HG03342 (cell line): Measurements from ENCODE around the gene IFNLR1.

Experiments used
- ATAC-seq: cut with Tn5 transposase; IDR thresholded peaks from one replicate; pipeline ENCODE4 v1.9.1; 2021; ENCODE audit warnings: mild to moderate bottlenecking, moderate library complexity; ENCODE audit not compliant: unreplicated experiment

The IFNLR1 gene

DNA sequence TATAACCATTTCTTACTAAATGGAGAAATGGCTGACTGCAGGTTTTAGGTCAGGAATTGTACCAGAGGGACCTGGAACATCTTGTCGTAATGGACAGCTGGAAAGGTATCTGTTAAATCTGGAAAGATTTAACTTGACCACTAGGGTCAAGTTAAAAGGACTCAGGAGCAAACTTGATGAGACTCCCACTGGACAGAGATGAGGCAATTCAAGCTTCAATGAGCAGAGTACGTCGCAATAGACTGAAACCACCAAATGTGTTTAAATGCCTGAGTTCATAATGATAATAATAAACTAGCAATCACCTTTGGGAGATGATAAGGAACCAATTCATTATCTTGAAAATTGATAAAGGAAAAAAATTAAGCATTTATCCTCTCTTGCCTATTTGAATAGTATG, 8.7 kb downstream of the IFNLR1 start:
- ATAC-seq, result no peak

DNA sequence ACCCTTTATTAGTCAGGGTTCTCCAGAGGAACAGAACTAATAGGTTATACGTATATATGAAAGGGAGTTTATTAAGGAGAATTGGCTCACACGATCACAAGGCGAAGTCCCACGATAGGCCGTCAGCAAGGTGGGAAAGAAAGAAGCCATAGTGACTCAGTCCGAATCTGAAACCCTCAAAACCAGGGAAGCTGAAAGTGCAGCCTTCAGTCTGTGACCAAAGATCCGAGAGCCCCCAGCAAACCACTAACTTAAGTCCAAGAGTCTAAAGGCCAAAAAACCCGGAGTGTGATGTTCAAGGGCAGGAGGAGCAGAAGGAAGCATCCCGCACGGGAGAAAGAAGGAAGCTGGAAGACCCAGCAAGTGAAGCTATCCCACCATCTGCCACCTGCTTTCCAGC, 9.9 kb downstream of the IFNLR1 start:
- ATAC-seq, result no peak

DNA sequence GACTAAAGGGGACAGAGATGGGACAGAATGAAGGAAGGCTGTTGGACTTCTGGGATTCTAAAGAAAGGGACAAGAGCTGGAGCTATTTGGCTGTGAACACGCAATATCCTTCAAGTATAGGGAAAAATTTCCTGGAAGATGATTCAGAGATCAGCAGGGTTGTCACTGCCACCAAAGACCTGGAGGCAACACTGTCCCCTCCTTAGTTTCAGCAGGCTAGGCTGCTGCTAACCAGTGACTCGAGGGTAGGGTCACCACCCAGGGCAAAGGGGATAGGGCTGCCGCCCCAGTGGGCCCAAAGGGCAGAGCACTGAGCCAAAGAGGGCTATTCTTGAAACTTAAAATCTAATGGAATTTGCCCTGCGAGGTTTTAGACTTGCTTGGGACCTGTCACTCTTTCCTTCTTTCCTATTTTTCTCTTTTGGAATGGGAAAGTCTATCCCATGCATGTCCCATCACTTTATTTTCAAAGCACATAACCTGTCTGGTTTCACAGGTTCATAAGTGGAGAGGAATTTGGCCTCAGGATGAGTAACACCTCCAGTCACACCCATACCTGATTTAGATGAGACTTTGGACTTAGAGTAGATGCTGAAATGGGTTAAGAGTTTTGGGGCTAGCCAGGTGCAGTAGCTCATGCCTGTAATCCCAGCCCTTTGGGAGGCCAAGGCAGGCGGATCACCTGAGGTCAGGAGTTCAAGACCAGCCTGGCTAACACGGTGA, 11.9 kb downstream of the IFNLR1 start:
- no peak for ATAC-seq

DNA sequence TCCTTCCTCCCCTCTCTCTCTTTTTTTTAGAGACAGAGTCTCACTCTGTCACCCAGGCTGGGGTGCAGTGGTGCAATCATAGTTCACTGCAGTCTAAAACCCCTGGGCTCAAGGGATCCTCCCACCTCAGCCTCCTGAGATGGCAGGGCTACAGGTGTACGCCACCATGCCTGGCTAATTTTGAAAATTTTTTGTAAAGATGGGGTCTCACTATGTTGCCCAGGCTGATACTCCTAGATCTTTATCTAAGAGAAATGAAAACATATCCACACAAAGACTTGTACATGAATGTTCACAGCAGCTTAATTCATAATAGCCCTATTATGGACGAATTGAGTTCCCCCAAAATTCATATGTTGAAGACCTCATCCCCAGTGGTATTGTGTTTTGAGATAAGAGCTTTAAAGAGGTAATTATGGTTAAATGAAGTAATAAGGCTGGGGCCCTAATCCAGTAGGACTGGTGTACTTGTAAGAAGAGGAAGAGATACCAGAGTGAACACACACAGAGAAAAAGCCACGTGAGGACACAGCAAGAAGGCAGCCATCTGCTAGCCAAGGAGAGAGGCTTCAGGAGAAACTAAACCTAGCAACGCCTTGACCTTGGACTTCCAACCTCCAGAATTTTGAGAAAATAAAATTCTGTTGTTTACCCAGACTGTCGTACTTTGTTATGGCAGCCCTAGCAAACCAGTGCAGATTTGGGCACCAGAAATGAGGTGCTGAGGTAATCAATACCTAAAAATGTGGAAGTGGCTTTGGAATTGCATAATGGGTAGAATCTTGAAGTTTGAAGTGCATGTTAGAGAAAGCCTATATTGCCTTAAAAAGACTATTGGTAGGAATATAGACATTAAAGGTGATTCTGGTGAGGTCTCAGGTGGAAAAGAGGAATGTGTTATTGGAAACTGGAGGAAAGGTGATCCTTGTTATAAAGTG, 13.2 kb downstream of the IFNLR1 start:
- ATAC-seq, result no peak

DNA sequence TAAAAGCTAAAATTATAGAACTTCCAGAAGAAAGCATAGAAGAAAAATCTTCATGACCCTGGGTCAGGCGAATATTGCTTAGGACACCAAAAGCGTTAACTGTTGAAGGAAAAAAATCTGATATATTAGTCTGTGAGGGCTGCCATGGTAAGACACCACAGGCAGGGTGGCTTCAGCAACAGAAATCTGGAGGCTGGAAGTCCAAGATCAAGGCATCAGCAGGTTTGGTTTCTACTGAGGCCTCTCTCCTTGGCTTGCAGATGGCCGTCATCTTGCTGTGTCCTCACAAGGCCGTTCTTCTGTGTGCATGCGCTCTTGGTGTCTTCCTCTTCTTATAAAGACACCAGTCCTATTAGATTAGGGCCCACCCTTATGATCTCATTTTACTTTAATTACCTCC, 14.5 kb downstream of the IFNLR1 start:
- no peak for ATAC-seq

DNA sequence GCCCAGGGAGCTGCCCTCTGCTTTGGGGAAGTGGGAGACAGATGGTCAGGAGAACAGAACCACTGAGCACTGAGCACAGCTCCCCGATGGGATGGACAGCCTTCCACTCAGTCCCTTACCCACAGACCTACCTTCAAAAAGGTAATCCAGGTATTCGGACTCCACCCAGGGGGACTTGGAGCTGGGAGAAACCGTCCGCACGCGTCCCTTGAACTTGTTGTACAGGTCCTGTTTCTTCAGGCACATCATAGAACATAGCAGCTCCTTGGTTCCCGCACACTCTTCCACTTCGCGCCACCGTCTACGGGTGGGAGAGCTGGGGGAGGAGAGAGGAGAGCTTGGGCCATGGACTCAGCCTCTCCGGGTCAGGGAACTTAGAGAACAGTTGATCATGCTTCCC, 17.8 kb downstream of the IFNLR1 start:
- no peak for ATAC-seq

DNA sequence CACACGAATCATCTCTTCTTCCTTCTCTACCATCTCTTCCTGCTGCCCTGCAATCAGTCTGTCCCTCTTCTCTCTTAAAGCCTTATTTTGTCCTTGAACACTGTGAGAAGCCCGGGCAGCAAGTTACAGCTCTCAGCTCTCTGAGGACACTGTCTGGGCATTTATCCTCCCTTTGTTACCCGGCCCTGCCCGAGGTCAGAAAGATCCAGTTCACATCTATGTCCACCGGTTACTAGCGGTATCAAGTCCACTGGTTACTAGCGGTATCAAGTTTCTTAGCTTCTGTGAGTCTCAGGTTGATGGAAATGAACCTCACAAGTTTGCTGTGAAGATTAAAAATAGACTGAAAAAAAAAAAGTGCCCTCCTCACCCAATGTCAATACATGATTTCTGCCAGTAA, 18.8 kb downstream of the IFNLR1 start:
- no peak for ATAC-seq

DNA sequence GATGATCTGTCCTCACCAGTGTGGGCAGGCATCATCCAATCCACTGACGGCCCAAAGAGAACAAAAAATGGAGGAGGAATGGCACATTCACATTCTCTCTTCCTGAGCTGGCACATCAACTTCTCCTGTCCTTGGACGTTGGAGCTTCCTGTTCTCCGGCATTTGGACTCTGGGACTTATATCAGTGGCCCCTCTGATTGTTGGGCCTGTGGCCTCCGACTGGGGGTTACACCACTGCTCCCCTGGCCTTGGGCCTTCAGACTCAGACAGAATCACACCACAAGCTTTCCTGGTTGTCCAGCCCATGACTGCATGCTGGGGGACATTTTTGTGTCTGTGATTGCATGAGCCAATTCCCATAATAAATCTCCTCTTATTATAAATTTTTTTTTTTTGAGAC, 20.1 kb downstream of the IFNLR1 start:
- ATAC-seq, result no peak

DNA sequence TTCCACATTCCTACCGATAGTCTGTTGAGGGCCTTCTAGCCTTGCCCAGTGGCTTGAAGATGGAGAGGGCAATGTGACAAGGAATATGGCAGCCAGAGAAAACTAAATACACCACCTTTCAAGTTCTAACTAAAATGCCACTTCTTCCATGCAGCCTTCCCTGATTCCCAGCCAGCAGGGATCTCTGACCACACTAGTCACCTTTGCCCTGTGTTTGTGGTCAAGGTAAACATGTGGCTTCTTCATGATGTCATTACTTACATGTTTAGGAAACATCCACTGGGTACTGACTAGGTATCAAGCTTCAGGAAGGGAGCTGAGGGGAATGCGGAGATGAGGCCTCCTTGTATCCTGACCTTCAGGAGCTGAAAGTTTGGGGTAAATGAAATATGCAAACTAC, 21.6 kb downstream of the IFNLR1 start:
- no peak for ATAC-seq

DNA sequence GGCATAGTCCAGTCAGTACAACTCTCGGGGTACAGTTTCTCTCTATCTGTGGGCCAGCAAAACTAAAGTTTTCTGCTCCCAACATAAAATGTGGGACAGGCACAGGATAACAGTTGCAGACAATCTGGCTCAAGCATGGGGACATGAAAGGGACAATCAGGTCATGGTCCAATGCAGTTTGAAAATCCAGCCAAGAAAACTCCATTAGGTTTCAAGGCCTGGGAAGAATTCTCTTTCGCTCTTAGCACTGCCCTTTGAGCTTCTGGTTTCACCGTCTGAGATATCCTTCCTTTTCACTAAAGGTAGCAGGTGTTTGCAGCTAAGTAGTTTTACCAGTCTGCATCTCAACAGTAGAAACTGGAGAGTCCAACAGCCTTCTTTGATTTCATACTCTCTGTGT, 23.1 kb downstream of the IFNLR1 start:
- no peak for ATAC-seq

DNA sequence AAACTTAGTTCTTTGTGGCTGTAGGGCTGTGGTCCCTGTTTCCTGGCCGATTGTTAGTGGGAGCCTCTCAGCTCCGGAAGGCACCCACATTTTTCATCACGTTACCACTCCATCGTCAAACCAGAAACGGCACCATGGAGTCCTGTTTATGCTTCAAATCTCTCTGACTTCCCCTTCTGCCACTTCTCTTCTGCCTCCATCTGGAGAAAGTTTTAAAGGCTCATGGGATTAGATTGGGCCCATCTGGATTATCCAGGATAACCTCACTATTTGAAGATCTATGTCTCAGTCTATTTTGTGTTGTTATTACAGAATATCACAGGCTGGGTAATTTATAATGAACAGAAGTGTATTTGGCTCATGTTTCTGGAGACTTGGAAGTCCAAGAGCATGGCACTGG, 24.9 kb downstream of the IFNLR1 start:
- ATAC-seq, result no peak

DNA sequence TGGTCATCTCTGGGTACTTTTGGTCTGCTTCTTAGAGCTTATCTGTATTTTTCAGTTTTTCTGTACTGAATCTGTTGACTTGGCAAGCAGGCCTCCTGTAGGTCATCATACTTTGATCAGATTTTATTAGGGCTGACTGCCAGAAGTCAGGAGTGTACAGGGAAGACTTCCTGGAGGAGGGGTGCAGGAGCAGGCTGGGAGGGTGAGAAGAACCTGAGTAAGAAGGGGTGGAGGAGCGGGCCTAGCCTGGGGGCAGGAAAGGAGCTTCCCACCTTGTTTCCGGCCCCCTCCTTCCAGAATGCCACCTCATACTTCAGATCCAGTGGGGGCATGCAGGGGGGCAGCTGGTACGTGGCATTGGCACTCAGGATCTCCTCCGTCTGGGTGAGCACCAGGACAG, 25.8 kb downstream of the IFNLR1 start:
- no peak for ATAC-seq

DNA sequence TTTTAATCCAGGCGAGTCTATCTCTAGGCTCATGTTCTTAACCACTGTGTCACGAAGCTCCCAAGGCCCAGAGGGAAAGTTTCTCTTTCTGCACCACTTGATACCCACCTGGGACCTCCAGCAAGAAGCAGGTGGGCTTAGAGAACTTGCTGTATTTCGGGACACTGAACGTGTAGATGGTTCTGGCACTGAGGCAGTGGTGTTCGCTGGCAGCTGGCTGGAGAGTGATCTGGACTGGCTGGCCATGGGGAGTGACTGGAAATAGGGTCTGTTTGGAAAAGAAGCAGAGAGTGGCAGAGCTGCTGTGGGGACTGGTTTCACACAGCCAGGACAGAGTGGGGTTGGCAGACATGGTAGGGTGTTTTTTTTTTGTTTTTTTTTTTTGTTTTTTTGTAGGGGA, 27.7 kb downstream of the IFNLR1 start:
- ATAC-seq, result no peak

DNA sequence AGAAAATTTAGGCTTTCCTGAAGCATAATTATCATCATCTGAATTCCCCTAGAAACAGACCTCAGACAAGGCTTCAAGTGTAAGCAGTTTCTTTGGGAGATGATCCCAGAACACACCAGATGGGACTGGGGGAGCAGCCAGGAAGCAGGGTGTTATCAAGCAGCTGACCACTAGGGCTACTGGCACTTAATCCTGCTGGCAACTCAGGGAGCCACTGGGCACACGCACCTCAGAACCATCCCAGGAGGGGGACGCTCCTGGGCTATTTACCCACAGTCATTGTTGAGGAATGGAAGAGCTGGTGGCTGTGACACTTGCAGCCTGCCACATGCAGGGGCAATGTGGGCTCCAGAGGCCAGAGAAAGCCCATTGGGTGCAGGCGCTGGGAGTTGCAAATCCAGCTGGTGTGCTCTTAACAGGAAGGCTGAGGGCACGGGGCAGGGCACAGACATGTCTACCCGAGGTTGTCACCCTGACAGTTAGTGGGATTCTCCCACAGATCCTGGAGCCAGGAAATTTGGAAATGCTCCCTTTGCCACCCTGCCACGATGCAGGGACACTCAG, 29.1 kb downstream of the IFNLR1 start:
- no peak for ATAC-seq

DNA sequence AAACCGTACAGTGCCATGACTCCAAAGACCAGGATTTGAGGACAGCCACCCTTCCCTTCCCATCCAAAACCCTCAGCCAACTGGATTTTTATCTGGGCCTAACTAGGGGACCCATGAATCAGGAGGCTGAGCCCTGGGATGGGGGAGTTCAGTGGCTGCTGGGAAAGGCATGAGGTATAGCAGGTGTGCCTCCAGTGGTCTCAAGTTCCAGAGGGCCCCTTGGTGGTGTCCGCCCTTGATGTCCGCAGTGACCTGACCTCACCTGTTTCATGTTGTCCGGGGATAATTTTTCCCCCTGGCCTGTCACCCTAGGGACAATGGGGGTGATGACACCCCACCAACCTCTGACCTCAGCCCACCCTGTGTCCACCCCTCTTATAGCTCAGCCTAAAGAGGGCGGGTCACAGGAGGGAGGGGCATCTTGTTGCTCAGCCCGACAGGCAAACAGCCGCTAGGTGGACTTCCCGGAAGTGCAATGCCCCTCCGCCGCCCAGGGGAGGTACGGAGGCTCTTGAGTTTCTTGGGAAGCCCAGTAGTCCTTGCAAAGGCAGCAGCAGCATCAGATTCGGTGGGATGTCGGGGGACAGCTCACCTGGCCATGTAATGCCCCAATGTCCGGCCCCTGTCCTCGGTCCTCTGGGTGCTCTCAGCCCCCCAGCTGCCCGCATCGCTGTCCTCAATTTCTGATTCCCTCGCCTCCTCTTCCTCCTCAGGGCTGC, 30.4 kb downstream of the IFNLR1 start:
- no peak for ATAC-seq

DNA sequence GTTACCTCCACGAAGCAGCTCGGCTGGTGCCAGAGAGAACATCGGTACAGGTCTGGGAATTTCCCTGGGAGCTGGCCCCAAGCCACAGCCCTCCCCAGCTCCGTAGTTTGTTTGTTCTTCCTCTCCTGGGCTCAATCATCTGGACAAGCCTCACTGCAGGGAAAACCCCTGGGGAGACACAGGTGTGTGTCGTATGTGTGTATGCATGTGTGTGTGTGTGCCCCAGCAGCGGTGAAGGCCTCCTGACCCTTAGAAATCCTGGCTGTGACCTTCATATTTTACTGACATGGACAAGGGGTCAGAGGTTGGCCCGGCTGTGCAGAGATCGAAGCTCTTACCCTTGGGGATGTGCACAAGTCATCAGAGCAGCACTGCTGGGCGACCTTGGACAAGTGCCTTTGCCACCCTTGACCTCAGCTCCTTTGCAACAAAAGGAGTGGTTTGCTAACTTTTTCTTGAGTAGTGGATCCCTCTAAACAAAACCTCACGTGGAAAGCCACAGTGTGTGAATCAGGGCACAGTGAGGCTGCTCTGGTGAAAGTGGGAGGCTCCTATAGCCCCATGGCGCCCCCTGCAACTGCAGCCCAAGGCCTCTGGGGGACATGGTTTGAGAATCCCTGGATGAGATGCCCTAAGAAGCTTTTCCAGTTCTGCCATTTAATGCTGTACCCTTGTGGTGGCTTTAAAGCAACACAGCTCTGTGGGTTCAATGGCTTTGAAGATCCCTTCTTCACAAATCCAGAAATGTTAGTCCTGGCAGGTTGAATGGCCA, 31.9 kb downstream of the IFNLR1 start:
- ATAC-seq, result no peak

DNA sequence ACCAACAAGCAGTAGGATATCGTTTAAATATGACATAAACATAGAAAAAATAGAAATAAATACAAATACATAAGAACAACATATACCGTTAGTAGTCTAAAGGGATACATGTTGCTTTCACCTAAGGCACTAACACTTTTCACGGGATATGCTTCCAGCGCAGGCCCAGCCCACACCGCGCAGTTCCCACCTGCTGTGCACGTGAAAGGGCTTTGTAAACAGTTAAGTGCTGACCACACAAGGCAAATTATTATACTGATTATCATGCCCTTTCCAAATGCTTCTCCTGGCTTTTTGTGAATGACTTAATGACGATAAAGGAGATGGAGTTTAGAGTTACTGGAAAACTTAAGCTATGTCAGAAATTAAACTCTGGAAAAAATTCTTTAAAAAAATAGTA, 32.9 kb downstream of the IFNLR1 start:
- ATAC-seq, result no peak

DNA sequence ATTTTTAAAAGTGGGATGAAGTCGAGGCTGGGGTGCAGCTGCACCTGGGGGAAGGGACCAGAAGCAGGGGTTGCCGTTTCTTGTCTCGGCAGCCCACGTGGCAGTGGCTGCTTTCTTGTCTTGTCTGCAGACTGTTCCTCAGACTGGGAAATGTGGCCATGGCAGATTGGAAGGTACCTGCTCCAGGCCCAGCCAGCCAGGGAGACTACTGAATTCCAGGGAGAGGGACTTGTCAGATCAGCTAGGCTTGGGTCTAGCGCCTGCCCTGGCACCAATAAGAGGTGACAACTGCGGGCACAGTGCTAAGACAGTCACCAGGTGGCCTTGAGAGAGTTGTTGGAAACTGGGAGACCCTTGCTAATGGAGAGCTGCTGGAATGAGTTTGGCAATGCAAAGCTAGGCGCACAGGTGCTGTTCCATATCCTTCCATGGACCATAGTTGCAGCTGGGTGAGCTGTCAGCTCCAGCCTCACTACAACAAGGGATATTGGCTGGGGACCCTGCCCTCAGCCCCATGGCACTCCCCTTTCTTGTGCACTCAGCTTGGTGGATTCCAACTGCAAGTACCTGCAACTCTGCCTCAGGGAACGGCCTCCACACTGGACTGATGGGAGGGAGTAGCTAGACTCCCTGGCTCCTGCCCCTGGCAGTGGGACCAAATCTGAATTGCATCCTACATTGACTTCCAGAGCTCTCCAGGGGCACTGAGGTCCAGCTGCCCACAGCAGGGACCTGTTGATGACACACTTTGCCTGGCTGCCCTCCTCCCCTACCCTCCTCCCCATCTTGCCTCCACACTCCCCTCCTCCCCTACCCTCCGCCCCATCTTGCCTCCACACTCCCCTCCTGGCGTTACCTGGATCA, 34.2 kb downstream of the IFNLR1 start:
- ATAC-seq, result no peak

DNA sequence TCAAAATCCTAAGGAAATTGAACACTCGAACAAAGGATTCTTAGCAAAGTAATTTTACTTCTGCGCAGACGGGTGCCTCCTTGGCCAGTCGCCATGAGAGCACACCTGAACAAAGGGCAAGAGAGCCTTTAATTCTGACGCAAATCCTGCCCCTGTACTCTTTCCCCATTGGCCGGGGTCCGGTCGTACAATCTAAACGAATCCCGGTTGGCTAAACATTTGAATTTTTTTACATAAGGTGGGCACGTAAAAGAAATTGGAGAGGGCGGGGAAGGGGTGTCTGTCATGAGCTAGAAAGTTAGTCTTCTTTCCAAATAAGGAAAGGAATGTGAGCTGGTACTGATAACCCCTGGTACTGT, 35.9 kb downstream of the IFNLR1 start:
- ATAC-seq, result no peak
